Midbrain (tissue), 1 donor: Measurements from ENCODE around the gene ASPHD1.
"Not testable (repeated sequence)": the region's sequence is repeated elsewhere in the genome, so short reads cannot be mapped to it uniquely, and the experiment has no call there.

Experiments used
- DNase-seq: peaks from one replicate; lab custom pipeline; 2025; lab: John Stamatoyannopoulos, UW

ASPHD1 gene

GRCh38 chr16:29877266-29877961 lies 22.9 kb upstream of the ASPHD1 start:
- DNase-seq, result no peak

- DNase-seq, result no peak
Observed at GRCh38 chr16:29878172-29878571, 22.1 kb upstream of the ASPHD1 start.

GRCh38 chr16:29881050-29881449 lies 19.2 kb upstream of the ASPHD1 start:
- DNase-seq, result no peak

DNA sequence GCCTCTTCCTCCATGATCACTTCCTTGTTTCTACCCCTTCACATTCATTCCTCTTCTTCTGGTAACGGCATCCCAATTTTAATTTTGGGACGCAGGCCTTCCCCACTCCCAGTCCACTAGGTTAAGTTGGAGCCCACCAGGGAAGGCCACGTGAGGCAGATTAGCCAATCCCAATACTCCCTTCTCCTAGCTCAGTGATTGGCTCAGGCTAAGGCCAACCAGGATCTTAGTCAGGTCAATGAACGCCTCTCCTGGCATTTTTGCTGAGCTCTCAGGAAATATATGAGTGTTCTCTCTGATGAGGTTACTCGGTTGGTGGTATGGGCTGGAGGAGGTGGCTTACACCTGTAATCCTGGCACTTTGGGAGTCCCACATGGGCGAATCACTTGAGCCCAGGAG lies 16.3 kb upstream of the ASPHD1 start:
- no peak for DNase-seq

GRCh38 chr16:29889372-29889771 lies 10.9 kb upstream of the ASPHD1 start:
- not testable (repeated sequence) for DNase-seq

DNA sequence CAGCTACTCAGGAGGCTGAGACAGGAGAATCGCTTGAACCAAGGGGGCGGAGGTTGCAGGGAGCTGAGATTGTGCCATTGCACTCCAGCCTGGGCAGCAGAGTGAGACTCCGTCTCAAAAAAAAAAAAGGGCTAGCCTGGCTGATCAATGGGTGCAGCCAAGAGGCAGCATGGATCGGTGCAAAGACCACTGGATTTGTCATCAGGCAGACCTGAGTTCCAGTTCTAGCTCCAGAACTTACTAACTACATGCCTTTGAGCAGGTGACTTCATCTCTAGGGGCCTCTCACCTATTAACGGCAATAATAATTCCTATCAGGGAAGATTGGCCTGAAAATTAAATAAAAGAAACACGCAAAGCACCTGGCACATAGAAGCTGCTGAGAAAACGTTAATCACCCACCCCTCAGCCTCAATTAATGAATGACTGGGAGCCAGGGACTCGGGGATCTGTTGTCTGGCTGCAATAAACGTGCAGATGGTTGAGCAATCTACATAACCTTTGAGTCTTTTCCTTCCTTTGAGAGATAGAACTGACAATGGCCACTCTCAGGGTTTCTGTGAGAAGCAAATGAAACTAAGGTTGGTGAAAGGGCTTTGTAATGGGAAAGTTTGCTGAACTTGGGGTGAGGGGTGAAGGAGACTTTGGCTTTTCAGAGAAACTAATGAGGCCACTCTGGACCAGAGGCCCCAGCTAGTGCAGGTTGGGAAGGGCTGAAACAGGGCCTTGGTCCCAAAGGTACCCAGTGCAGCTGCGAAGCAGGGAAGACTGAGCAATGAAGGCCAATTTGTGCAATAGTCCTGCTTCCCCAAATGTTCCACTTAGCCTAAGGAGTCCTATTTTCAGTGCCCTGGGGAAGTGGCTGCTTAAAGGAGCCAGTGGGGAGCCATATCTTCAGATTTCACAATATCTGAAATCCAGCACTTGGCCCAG lies 8.5 kb upstream of the ASPHD1 start:
- DNase-seq, result no peak

DNA sequence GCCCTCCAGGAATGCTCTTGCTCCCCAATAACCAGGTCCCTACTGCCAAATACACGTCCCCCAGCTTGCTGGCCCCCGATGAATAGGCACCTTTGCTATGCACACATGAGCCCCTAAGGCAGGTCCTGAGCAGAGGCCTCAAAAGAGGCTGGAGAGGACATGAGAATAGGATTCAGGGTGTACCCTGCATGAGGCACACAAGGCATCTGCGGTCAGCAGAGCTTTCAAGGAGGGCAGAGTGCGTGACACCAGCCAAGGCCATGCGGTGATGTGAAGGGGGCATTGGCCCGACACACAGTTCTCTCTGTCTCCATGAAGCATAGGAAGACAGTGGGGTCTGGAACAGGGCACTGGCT lies 7.9 kb upstream of the ASPHD1 start:
- no peak for DNase-seq

- no peak for DNase-seq
Observed at GRCh38 chr16:29893553-29893952, 6.7 kb upstream of the ASPHD1 start.

DNA sequence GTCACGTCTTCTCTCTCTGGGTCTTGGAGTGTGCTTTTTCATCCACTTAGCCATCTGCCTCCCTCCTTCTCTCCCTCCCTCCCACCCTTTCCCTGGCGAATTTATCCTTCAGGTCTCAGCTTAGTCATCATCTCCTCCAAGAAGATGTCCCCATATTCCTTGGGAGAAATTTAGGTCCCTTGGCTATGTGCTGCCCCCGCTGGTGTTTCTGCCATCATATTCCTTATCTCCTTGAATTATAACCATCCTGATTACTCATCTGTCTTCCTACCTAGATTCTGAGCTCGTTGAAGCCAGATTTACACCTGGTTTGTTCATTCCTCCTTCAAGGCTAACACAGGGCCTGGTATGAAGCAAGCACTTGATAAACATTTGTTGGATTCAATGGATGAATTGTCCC lies 5.9 kb upstream of the ASPHD1 start:
- DNase-seq, result no peak

- no peak for DNase-seq
Observed at GRCh38 chr16:29896841-29897240, 3.4 kb upstream of the ASPHD1 start.

DNA sequence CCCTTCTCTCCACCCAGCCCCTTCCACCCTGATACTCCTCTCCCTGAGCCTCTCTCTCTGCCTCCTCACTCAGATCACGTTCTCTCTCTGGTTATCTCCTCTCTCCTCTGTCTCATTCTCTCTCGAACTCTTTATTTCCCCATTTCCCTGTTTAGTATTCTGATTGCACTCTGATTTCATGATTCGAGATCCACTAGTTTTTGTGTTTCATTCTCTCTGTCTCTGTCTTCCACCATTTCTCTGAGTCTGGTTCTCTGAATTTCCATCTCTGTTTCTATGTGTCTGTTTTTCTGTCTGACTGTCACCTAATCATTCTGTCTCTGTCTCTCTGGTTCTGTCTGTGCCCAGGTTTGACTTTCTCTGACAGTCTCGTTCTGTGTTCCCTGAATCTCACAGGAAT lies 3.0 kb upstream of the ASPHD1 start:
- no peak for DNase-seq

GRCh38 chr16:29898135-29898803 lies 2.0 kb upstream of the ASPHD1 start:
- no peak for DNase-seq

GRCh38 chr16:29898804-29899515 lies 1.3 kb upstream of the ASPHD1 start:
- no peak for DNase-seq

GRCh38 chr16:29899516-29900101 lies 679 bp upstream of the ASPHD1 start, which contains the start of gene SEZ6L2:
Gene SEZ6L2 (minus strand): TSS chr16:29899550. CDS start chr16:29899019, 531 bp downstream.
- peak; percentile 74 for DNase-seq

DNA sequence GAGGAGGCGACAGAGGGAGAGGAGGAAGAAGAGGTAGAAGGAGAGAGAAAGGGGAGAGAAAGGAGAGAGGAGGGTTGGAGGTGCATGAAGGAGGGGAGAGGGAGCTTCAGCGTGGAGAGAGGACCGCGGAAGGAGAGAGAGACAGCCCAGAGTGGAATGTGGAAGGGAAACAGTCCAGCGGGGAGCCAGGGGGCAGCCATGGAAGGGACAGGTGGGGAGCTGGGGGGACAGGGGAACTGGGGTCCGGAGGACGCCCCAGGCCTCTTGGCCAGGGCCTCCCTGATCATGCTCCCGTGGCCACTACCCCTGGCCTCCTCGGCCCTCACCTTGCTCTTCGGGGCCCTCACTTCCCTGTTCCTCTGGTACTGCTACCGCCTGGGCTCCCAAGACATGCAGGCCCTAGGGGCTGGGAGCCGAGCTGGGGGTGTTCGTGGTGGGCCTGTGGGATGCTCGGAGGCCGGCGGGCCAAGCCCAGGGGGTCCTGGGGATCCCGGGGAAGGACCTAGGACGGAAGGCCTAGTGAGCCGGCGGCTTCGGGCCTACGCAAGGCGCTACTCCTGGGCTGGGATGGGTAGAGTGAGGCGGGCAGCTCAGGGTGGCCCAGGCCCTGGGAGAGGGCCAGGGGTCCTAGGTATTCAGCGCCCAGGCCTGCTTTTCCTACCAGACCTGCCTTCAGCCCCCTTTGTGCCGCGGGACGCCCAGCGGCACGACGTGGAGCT lies 759 bp downstream of the ASPHD1 start:
- no peak for DNase-seq

DNA sequence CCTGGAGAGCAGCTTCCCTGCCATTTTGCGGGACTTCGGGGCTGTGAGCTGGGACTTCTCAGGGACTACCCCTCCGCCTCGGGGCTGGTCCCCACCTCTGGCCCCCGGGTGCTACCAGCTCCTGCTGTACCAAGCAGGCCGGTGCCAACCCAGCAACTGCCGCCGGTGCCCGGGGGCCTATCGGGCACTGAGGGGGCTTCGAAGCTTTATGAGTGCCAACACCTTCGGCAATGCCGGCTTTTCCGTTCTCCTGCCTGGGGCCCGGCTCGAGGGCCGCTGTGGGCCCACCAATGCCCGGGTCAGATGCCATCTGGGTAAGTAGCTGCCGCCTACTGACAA lies 1.3 kb downstream of the ASPHD1 start:
- no peak for DNase-seq

DNA sequence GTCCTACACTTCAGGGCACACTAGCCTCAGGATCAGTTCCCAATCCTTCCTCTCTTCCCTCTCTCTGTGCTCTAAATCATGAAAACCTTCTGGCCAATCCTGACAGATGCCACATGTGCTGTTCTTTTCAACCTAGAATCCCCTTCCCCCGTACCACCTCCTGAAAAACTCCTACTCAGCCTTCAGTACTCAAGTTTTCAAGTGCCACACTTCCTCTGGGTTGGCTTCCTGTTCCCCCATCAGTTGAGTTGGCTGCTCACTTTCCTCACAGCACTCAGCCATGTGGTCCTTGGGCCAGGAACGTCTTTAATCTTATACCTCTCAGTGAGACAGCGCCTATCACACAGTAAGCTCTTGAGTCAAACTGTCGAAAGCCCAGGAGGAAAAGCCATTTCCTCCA lies 3.3 kb downstream of the ASPHD1 start:
- no peak for DNase-seq

- no peak for DNase-seq
Observed at GRCh38 chr16:29904947-29905346, 4.7 kb downstream of the ASPHD1 start.

DNA sequence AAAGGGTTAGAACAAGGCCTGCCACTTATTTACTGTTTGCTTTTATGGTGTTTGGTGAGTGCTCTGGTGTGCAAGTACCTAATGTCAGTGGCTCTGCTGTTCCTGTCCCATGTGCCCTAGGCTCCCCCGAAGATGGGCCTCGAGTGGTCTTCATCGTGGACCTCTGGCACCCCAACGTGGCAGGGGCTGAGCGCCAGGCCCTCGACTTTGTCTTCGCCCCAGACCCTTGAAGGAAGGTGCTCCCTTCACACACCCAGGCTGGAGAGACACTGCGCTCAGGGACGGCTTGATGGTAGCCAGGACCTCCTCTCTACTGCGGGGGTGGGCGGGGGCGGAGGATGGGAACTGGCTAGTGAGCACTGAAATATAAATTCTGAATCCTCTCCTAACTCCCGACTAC lies 5.4 kb downstream of the ASPHD1 start:
- no peak for DNase-seq

GRCh38 chr16:29906520-29907244 lies 6.4 kb downstream of the ASPHD1 start:
- no peak for DNase-seq
